ENCODE results near the gene MAGED1. TPM values are rescaled to one million over a fixed set of nuclear protein-coding genes. Genes with fewer than 3 reads are reported as not detected.
A peak's percentile ranks its signal among the peaks of the same experiment; 100 is the strongest.

MAGED1 gene, protein sequence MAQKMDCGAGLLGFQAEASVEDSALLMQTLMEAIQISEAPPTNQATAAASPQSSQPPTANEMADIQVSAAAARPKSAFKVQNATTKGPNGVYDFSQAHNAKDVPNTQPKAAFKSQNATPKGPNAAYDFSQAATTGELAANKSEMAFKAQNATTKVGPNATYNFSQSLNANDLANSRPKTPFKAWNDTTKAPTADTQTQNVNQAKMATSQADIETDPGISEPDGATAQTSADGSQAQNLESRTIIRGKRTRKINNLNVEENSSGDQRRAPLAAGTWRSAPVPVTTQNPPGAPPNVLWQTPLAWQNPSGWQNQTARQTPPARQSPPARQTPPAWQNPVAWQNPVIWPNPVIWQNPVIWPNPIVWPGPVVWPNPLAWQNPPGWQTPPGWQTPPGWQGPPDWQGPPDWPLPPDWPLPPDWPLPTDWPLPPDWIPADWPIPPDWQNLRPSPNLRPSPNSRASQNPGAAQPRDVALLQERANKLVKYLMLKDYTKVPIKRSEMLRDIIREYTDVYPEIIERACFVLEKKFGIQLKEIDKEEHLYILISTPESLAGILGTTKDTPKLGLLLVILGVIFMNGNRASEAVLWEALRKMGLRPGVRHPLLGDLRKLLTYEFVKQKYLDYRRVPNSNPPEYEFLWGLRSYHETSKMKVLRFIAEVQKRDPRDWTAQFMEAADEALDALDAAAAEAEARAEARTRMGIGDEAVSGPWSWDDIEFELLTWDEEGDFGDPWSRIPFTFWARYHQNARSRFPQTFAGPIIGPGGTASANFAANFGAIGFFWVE
- 66.3 TPM for total RNA-seq
- long read RNA-seq, transcript MAGED1-201 (13 exons, 2,747 nt) = major isoform, 72 of 111 reads
- long read RNA-seq, partial matches to known transcripts = 29 of 111 reads
- long read RNA-seq, other reads (novel, unspliced or antisense) = 9 of 111 reads

- TF ChIP-seq, protein P1, sequence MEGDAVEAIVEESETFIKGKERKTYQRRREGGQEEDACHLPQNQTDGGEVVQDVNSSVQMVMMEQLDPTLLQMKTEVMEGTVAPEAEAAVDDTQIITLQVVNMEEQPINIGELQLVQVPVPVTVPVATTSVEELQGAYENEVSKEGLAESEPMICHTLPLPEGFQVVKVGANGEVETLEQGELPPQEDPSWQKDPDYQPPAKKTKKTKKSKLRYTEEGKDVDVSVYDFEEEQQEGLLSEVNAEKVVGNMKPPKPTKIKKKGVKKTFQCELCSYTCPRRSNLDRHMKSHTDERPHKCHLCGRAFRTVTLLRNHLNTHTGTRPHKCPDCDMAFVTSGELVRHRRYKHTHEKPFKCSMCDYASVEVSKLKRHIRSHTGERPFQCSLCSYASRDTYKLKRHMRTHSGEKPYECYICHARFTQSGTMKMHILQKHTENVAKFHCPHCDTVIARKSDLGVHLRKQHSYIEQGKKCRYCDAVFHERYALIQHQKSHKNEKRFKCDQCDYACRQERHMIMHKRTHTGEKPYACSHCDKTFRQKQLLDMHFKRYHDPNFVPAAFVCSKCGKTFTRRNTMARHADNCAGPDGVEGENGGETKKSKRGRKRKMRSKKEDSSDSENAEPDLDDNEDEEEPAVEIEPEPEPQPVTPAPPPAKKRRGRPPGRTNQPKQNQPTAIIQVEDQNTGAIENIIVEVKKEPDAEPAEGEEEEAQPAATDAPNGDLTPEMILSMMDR (IDR thresholded peaks at IDR 0.05) = no peak
- Histone ChIP-seq H3K4me1 (no peaks in the 10 kb centered on the region), H3K27ac (peak within 1 kb of the TSS; percentile 76), H3K4me3 (peak within 1 kb of the TSS; percentile 60), H3K36me3 (peaks cover 11% of the 10 kb centered on the region), H3K9me3 (no peaks in the 10 kb centered on the region), H3K27me3 (no peaks in the 10 kb centered on the region)
- ATAC-seq (peak; percentile 96), DNase-seq (peak; percentile 92)
- intact Hi-C loops (cut with DNase I) = no loop called here
Observed at GRCh38 chrX:51892921-51893745, at the start of gene MAGED1. TSS of gene MAGED1 (plus strand) at chrX:51893623. CDS start at chrX:51894305, 682 bp downstream.

- no peaks in the 10 kb centered on the region for H3K4me1 ChIP-seq
- TF ChIP-seq, protein P1 (IDR thresholded peaks at IDR 0.05) = no peak
- H3K4me3 ChIP-seq = no peak overlapping the region
- DNase-seq (no peak), ATAC-seq (no peak)
- H3K9me3 ChIP-seq = no peaks in the 10 kb centered on the region
- no peaks in the 10 kb centered on the region for H3K27me3 ChIP-seq
- intact Hi-C loops (cut with DNase I) = no loop called here
- H3K27ac ChIP-seq = no peak overlapping the region
- no peaks in the 10 kb centered on the region for H3K36me3 ChIP-seq
Observed at GRCh38 chrX:51847463-51847862, 46.0 kb upstream of the MAGED1 start.

DNA sequence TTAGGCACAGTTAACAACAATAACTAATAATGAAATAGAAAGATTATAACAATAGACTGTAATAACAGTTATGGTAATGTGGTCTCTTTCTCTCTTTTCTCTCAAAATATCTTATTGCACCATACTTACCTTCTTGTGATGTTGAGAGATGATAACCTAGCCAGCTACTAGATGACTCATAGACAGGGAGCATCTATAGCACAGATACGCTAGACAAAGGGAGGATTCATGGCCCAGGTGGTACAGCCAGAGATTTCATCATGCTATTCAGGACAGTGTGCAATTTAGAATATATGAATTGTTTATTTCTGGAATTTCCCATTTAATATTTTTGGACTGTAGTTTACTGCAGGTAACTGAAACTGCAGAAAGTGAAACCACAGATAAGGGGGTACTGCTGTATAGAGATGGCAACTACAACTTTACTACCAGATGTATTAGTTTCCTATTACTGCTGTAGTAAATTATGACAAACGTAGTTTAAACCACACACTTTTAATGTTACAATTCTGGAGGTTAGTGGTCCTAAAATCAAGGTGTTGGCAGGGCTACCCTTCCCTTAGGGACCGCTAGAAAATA is 41.8 kb upstream of the MAGED1 start:
- TF ChIP-seq, protein P1 (IDR thresholded peaks at IDR 0.05) = no peak
- no peak overlapping the region for H3K27ac ChIP-seq
- intact Hi-C loops (cut with DNase I) = no loop called here
- H3K9me3 ChIP-seq = no peaks in the 10 kb centered on the region
- H3K4me3 ChIP-seq = no peak overlapping the region
- no peaks in the 10 kb centered on the region for H3K4me1 ChIP-seq
- DNase-seq (no peak), ATAC-seq (no peak)
- no peaks in the 10 kb centered on the region for H3K27me3 ChIP-seq
- H3K36me3 ChIP-seq = no peaks in the 10 kb centered on the region

DNA sequence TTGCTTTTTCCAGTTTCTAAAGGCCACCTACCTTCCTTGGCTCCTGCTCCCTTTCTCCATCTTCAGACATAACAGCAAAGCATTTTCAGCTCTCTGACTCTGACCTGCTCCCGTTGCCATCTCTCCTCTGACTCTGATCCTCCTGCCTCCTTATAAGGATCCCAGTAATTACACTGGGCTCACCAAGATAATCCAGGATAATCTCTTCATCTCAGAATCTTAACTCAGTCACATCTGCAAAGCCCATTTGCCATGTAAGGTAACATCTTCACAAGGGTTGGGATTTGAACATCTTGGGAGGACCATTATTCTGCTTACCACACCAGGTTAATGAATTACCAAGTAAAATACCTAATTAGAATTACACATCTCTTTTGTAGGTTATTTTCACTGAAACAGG is 41.3 kb upstream of the MAGED1 start:
- Histone ChIP-seq H3K4me3 (no peak overlapping the region), H3K4me1 (no peaks in the 10 kb centered on the region), H3K36me3 (no peaks in the 10 kb centered on the region), H3K27ac (no peak overlapping the region), H3K9me3 (no peaks in the 10 kb centered on the region), H3K27me3 (no peaks in the 10 kb centered on the region)
- intact Hi-C loops (cut with DNase I) = no loop called here
- ATAC-seq = no peak
- no peak for DNase-seq
- TF ChIP-seq, protein P1 (IDR thresholded peaks at IDR 0.05) = no peak

- H3K4me1 ChIP-seq = no peaks in the 10 kb centered on the region
- H3K36me3 ChIP-seq = no peaks in the 10 kb centered on the region
- no peak overlapping the region for H3K4me3 ChIP-seq
- no peaks in the 10 kb centered on the region for H3K9me3 ChIP-seq
- H3K27me3 ChIP-seq = no peaks in the 10 kb centered on the region
- TF ChIP-seq, protein P1 (IDR thresholded peaks at IDR 0.05) = no peak
- no peak for ATAC-seq
- no peak overlapping the region for H3K27ac ChIP-seq
- no peak for DNase-seq
- intact Hi-C loops (cut with DNase I) = no loop called here
Observed at GRCh38 chrX:51852621-51853020, 40.8 kb upstream of the MAGED1 start.

All from upper lobe of right lung (tissue), 1 donor.